ENCODE data around the gene WDFY2. TPM values are rescaled to one million over a fixed set of nuclear protein-coding genes. Genes with fewer than 3 reads are reported as not detected.
"Not testable (repeated sequence)": the region's sequence is repeated elsewhere in the genome, so short reads cannot be mapped to it uniquely, and the experiment has no call there.

The WDFY2 gene
- total and polyA plus RNA-seq, 5 experiments from 2014 or later: 3.8 to 24.8 (median 4.4) TPM

DNA sequence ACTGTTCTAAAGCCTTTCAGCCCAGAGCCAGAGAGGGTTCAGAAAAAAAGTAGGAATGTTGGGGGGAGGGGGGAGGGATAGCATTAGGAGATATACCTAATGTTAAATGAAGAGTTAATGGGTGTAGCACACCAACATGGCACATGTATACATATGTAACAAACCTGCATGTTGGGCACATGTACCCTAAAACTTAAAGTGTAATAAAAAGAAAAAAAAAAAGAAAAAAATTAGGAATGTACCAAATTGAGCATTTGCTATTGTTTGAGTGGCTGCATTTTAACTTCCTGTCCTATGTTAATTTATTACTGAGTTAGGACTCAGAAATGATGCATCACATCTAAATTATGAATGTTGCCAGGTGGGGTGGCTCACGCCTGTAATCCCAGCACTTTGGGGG is 7.7 kb downstream of the WDFY2 start:
- DNase-seq, H3K4me3 Mint-ChIP-seq, POLR2A ChIA-PET, H3K9me3 Mint-ChIP-seq, H3K36me3 Mint-ChIP-seq, ATAC-seq, H3K27me3 Mint-ChIP-seq: not testable (repeated sequence)
- H3K27ac Mint-ChIP-seq: peak overlapping the region in 1 of 10 donors; percentile 14
- peaks cover 24 to 75% (median 57%) of the 10 kb centered on the region in 4 donors for H3K4me1 Mint-ChIP-seq

DNA sequence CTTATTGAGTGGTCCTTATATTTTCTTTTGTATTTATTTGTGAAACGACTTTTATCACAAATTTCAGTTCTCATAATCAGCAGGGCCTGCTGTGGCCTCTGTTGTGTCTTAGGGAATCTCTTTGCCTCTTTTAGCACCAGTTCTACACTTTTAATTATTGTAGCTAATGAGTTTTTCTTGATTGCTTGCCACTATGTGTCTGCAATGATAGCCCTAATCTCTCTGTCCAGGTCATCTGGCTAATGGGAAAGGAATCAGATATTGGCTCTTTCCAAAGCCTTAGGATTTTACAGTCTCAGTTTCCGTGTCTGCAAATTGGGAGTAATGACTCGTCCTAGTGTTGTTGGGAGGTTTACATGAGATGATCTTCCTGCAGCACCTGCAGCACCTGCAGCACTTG is 10.2 kb downstream of the WDFY2 start:
- Mint-ChIP-seq H3K27ac (peak overlapping the region in 1 of 10 donors; percentile 35), H3K4me3 (no peak overlapping the region), H3K9me3 (no peaks in the 10 kb centered on the region), H3K4me1 (peaks cover 18 to 72% (median 43%) of the 10 kb centered on the region in 4 donors), H3K27me3 (no peaks in the 10 kb centered on the region), H3K36me3 (peaks cover 0 to 6% (median 0%) of the 10 kb centered on the region in 3 donors)
- ATAC-seq (no peak), DNase-seq (no peak)
- POLR2A ChIA-PET: interaction anchor here (1.0 to 2.3 kb wide), 2 partner anchors 9 to 141 kb away, joined by 7 read pairs; partner anchors contain the start of gene INTS6

GRCh38 chr13:51595416-51595815 is 11.2 kb downstream of the WDFY2 start:
- POLR2A ChIA-PET: interaction anchor here (1.0 to 2.3 kb wide), 2 partner anchors 10 to 142 kb away, joined by 7 read pairs; partner anchors contain the start of gene INTS6
- Mint-ChIP-seq H3K4me3 (peak overlapping the region in 1 of 10 donors; percentile 34), H3K9me3 (no peaks in the 10 kb centered on the region), H3K4me1 (peaks cover 17 to 72% (median 44%) of the 10 kb centered on the region in 4 donors), H3K27ac (peak overlapping the region in 2 of 10 donors; percentile 12 to 43), H3K27me3 (no peaks in the 10 kb centered on the region), H3K36me3 (peaks cover 0 to 6% (median 0%) of the 10 kb centered on the region in 3 donors)
- ATAC-seq (no peak), DNase-seq (no peak)

- H3K4me3 Mint-ChIP-seq: no peak overlapping the region
These were observed 12.3 kb downstream of the WDFY2 start for GRCh38 chr13:51596541-51596940.

GRCh38 chr13:51599444-51600176 is 15.3 kb downstream of the WDFY2 start:
- ATAC-seq (no peak), DNase-seq (no peak)
- POLR2A ChIA-PET: interaction anchor here (0.6 to 0.8 kb wide), 2 partner anchors 15 to 190 kb away, joined by 3 read pairs; no protein-coding TSS in a partner anchor
- no peaks in the 10 kb centered on the region for H3K9me3 Mint-ChIP-seq
- peaks cover 21 to 79% (median 48%) of the 10 kb centered on the region in 4 donors for H3K4me1 Mint-ChIP-seq
- no peaks in the 10 kb centered on the region for H3K27me3 Mint-ChIP-seq
- peaks cover 0 to 21% (median 13%) of the 10 kb centered on the region in 3 donors for H3K36me3 Mint-ChIP-seq
- H3K4me3 Mint-ChIP-seq: peak overlapping the region in 1 of 10 donors; percentile 30
- peak overlapping the region in 1 of 10 donors; percentile 57 for H3K27ac Mint-ChIP-seq

More at GRCh38 chr13:51596541-51596940, 12.3 kb downstream of the WDFY2 start:
- ATAC-seq (no peak), DNase-seq (no peak)
- Mint-ChIP-seq H3K36me3 (peaks cover 0 to 9% (median 5%) of the 10 kb centered on the region in 3 donors), H3K4me1 (peaks cover 17 to 70% (median 42%) of the 10 kb centered on the region in 4 donors), H3K27me3 (no peaks in the 10 kb centered on the region), H3K27ac (no peak overlapping the region), H3K9me3 (no peaks in the 10 kb centered on the region)
- POLR2A ChIA-PET: interaction anchor here (1.1 to 2.3 kb wide), 2 partner anchors 11 to 144 kb away, joined by 3 to 7 read pairs; partner anchors contain the start of gene INTS6

DNA sequence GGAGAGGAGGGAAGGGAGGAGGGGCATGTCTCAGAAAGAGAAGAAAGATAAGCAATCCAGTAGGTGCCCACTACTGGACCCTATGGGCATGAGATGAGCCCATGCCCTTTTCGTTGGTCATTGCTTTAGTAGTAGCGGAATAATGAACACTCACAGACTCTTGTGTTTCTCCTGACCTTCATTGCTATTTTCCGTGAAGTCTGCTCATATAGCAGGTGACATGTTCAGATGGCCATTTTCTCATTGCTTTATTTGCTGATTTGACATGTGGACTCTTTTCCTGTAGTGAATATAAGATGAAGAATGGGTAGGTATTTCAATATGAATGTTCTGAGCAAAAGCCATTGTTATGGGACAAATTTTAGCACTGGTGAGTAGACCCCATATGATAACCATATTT is 16.4 kb downstream of the WDFY2 start:
- DNase-seq: no peak
- H3K9me3 Mint-ChIP-seq: no peaks in the 10 kb centered on the region
- POLR2A ChIA-PET: no interaction called here
- no peak overlapping the region for H3K4me3 Mint-ChIP-seq
- peaks cover 18 to 74% (median 44%) of the 10 kb centered on the region in 4 donors for H3K4me1 Mint-ChIP-seq
- no peaks in the 10 kb centered on the region for H3K27me3 Mint-ChIP-seq
- no peak for ATAC-seq
- peaks cover 0 to 21% (median 11%) of the 10 kb centered on the region in 3 donors for H3K36me3 Mint-ChIP-seq
- no peak overlapping the region for H3K27ac Mint-ChIP-seq

GRCh38 chr13:51601601-51602565 is 17.6 kb downstream of the WDFY2 start:
- peak overlapping the region in 1 of 10 donors; percentile 39 for H3K4me3 Mint-ChIP-seq
- no peaks in the 10 kb centered on the region for H3K9me3 Mint-ChIP-seq
- peaks cover 0 to 21% (median 7%) of the 10 kb centered on the region in 3 donors for H3K36me3 Mint-ChIP-seq
- H3K4me1 Mint-ChIP-seq: peaks cover 16 to 68% (median 37%) of the 10 kb centered on the region in 4 donors
- POLR2A ChIA-PET: interaction anchor here (0.7 to 1.1 kb wide), 2 partner anchors 13 to 203 kb away, joined by 3 read pairs; no protein-coding TSS in a partner anchor
- no peaks in the 10 kb centered on the region for H3K27me3 Mint-ChIP-seq
- no peak for DNase-seq
- no peak overlapping the region for H3K27ac Mint-ChIP-seq
- no peak for ATAC-seq

DNA sequence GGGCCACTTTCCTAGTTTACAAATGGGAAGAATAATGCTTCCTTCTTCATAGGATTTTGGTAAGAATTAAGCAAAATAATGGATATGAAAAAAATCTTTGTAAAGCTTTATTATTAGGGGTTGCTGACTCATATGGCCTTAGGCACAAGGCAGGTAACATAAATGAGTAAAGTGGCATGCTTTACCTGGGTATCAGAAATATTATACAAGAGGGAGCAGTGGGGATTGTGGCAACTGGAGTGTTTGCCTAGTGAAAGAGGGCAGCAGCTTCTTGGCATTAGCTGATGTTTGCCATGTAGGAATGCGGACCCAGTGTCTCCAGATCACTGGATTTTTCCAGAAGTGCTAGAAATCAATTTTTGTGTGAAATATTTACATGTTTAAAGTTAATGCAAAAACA is 19.5 kb downstream of the WDFY2 start:
- H3K27ac Mint-ChIP-seq: no peak overlapping the region
- H3K36me3 Mint-ChIP-seq: peaks cover 0 to 24% (median 7%) of the 10 kb centered on the region in 3 donors
- H3K4me3 Mint-ChIP-seq: no peak overlapping the region
- POLR2A ChIA-PET: no interaction called here
- H3K9me3 Mint-ChIP-seq: peaks cover 0 to 2% (median 0%) of the 10 kb centered on the region in 9 donors
- no peaks in the 10 kb centered on the region for H3K27me3 Mint-ChIP-seq
- ATAC-seq (no peak), DNase-seq (no peak)
- H3K4me1 Mint-ChIP-seq: peaks cover 19 to 63% (median 37%) of the 10 kb centered on the region in 4 donors

- H3K9me3 Mint-ChIP-seq: peaks cover 0 to 2% (median 0%) of the 10 kb centered on the region in 9 donors
- H3K27me3 Mint-ChIP-seq: no peaks in the 10 kb centered on the region
- no peak overlapping the region for H3K4me3 Mint-ChIP-seq
- H3K27ac Mint-ChIP-seq: no peak overlapping the region
- ATAC-seq (no peak), DNase-seq (no peak)
- POLR2A ChIA-PET: no interaction called here
- H3K36me3 Mint-ChIP-seq: peaks cover 0 to 24% (median 8%) of the 10 kb centered on the region in 3 donors
- peaks cover 17 to 59% (median 20%) of the 10 kb centered on the region in 4 donors for H3K4me1 Mint-ChIP-seq
These were observed 21.4 kb downstream of the WDFY2 start for GRCh38 chr13:51605698-51606097.

DNA sequence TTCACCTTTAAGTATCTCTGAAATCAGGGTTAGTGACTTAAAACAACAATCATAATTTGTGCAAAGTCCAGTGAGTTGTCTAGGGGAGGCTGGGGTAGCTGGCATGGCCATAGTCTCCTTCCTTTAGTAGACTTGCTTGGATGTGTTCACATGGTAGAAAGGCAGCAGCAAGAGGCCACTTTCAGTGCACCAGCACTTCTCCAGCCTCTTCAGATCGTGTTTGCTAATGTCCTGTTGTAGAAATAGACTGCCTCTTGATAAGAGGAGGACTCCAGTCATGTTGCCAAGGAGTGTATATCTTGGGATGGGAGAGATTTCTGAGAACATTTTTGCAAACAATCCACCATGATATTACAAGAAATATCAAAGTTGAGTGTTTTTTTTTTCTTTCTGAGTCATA is 22.9 kb downstream of the WDFY2 start:
- ATAC-seq (no peak), DNase-seq (no peak)
- H3K9me3 Mint-ChIP-seq: peaks cover 0 to 2% (median 0%) of the 10 kb centered on the region in 9 donors
- H3K27me3 Mint-ChIP-seq: no peaks in the 10 kb centered on the region
- H3K27ac Mint-ChIP-seq: no peak overlapping the region
- peaks cover 0 to 13% (median 6%) of the 10 kb centered on the region in 3 donors for H3K36me3 Mint-ChIP-seq
- POLR2A ChIA-PET: no interaction called here
- H3K4me1 Mint-ChIP-seq: peaks cover 12 to 53% (median 18%) of the 10 kb centered on the region in 4 donors
- H3K4me3 Mint-ChIP-seq: no peak overlapping the region

DNA sequence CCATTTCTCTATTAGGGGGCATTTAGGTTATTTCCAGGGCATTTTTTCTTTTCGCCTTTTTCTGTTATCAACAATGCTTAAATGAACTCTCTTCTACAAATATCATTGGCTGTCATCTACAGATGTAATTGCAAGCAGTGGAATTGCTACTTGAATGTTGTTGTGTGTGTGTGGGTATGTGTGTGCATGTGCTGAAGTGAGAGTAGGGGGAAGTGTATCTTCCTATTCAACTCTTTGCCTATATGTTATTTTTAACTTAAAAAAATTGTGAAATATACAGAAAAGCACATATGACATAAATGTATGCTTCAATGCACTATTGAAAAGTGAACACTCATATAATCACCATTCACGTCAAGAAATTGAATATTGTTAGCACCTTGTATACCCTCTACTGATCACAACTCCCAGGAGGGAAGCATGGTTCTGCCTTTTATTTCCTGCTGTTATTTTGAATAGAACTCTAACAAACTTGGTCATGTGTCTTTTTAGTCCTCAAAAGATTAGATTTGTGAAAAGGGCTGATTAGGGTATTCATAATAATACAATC is 24.7 kb downstream of the WDFY2 start:
- Mint-ChIP-seq H3K36me3 (peaks cover 0 to 3% (median 2%) of the 10 kb centered on the region in 3 donors), H3K27ac (peak overlapping the region in 1 of 10 donors; percentile 0), H3K4me3 (peak overlapping the region in 1 of 10 donors; percentile 17), H3K4me1 (peaks cover 13 to 55% (median 17%) of the 10 kb centered on the region in 4 donors), H3K27me3 (no peaks in the 10 kb centered on the region), H3K9me3 (peaks cover 0 to 2% (median 0%) of the 10 kb centered on the region in 9 donors)
- ATAC-seq: no peak
- no peak for DNase-seq
- POLR2A ChIA-PET: no interaction called here

DNA sequence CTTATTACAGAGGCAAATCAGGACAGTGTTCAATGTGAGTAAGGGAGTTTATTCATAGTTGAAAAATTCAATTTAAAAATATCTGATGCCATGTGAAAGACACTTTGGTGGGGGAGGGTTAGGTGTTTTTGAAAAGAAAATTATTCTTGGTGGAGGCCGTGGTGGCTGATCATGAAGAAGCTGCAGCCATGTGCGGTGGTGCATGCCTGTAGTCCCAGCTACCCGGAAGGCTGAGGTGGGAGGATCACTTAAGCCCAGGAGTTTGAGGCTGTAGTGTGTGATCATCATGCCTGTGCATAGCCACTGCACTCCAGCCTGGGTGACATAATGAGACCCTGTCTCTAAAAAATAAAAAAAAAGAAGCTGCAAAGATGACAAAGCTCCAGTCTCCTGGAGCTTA is 28.6 kb downstream of the WDFY2 start:
- H3K27me3 Mint-ChIP-seq: no peaks in the 10 kb centered on the region
- POLR2A ChIA-PET: interaction anchor here (1.2 to 2.6 kb wide), 2 partner anchors 160 kb away, joined by 3 to 25 read pairs; partner anchors contain the start of gene INTS6
- H3K4me1 Mint-ChIP-seq: peaks cover 6 to 54% (median 17%) of the 10 kb centered on the region in 4 donors
- DNase-seq: no peak
- no peak for ATAC-seq
- no peaks in the 10 kb centered on the region for H3K9me3 Mint-ChIP-seq
- H3K27ac Mint-ChIP-seq: peak overlapping the region in 6 of 10 donors; percentile 4 to 92 (median 52)
- H3K36me3 Mint-ChIP-seq: peaks cover 0 to 2% (median 0%) of the 10 kb centered on the region in 3 donors
- peak overlapping the region in 1 of 10 donors; percentile 12 for H3K4me3 Mint-ChIP-seq
